Stomach (tissue), 4 donors: ENCODE results near the gene TLCD1.

Experiments used
- CTCF ChIP-seq, 7 experiments: fragments of 450-650 bp in 4 of 7; fragments of 200-600 bp in 3 of 7; sonication (generic) in 3 of 7; IDR thresholded peaks; one replicate each; pipeline ENCODE4 v1.5.1; 2016 to 2019; ENCODE audit warnings: antibody characterized with exemption in 7 of 7, control low read depth in 2 of 7, mild to moderate bottlenecking in 1 of 7
- EP300 ChIP-seq: sonication (generic); formaldehyde crosslinking; IDR thresholded peaks from one replicate; pipeline ENCODE4 v1.6.1; 2017; ENCODE audit warnings: antibody characterized with exemption
- POLR2A ChIP-seq, 4 donors: fragments of 450-650 bp; IDR thresholded peaks; one replicate each; pipeline ENCODE4 v1.6.1; 2016; ENCODE audit warnings: antibody characterized with exemption in 4 of 4, control low read depth in 2 of 4, mild to moderate bottlenecking in 1 of 4, moderate library complexity in 1 of 4
- POLR2AphosphoS5 ChIP-seq, 3 donors: sonication (generic); formaldehyde crosslinking; IDR thresholded peaks; one replicate each; pipeline ENCODE4 v1.6.1; 2016; ENCODE audit warnings: antibody characterized with exemption in 3 of 3

- TF ChIP-seq CTCF (IDR thresholded peaks at IDR 0.05), result no peak
- no peak for TF ChIP-seq POLR2AphosphoS5 (IDR thresholded peaks at IDR 0.05)
- TF ChIP-seq EP300, result no peak
- no peak for TF ChIP-seq POLR2A (IDR thresholded peaks at IDR 0.05)
Measured at GRCh38 chr17:28686296-28686695, 39.7 kb downstream of the TLCD1 start.
